PFSK-1 (cell line): ENCODE measurements around the gene IST1.

ENCODE experiments used
- FOXP2 ChIP-seq: optimal IDR thresholded peaks from 2 replicates; pipeline ENCODE3; 2011; ENCODE audit warnings: borderline replicate concordance, control low read depth, inconsistent platforms; ENCODE audit not compliant: insufficient read depth; ENCODE audit errors: extremely low read length, extremely low read depth
- POLR2AphosphoS5 ChIP-seq: IDR thresholded peaks from 2 replicates; pipeline ENCODE4 v1.6.1; 2012; ENCODE audit warnings: low read depth, mild to moderate bottlenecking, control low read depth, low read length, moderate library complexity
- REST ChIP-seq, 2 experiments: IDR thresholded peaks; 2 replicates each; pipeline versions ENCODE4 v1.6.1 to v1.8.0; 2011 to 2012; ENCODE audit warnings: low read depth in 2 of 2, low read length in 2 of 2, control low read depth in 1 of 2, inconsistent platforms in 1 of 2, mild to moderate bottlenecking in 1 of 2, moderate library complexity in 1 of 2; ENCODE audit not compliant: insufficient read depth in 1 of 2
- SIN3A ChIP-seq: IDR thresholded peaks from 2 replicates; pipeline ENCODE4 v1.6.1; 2012; ENCODE audit warnings: mild to moderate bottlenecking, low read length, moderate library complexity, borderline replicate concordance; ENCODE audit not compliant: insufficient read depth
- TAF1 ChIP-seq: IDR thresholded peaks from 2 replicates; pipeline ENCODE4 v1.6.1; 2012; ENCODE audit warnings: low read length, control low read depth, borderline replicate concordance; ENCODE audit not compliant: insufficient read depth

Gene IST1

GRCh38 chr16:71854369-71854948 is 40.9 kb upstream of the IST1 start:
- TF ChIP-seq REST (IDR thresholded peaks at IDR 0.05; ENCODE audit: insufficient read depth in 1 of 2, low read depth in 2 of 2, low read length in 2 of 2) (no peak), TAF1 (no peak), FOXP2 (no peak), POLR2AphosphoS5 (no peak), SIN3A (no peak)

- TF ChIP-seq POLR2AphosphoS5 (no peak), FOXP2 (no peak), SIN3A (no peak), REST (IDR thresholded peaks at IDR 0.05; ENCODE audit: insufficient read depth in 1 of 2, low read depth in 2 of 2, low read length in 2 of 2) (no peak), TAF1 (no peak)
Measured at GRCh38 chr16:71855937-71856662, 39.2 kb upstream of the IST1 start.

- TF ChIP-seq FOXP2: no peak
- no peak for TF ChIP-seq REST (IDR thresholded peaks at IDR 0.05; ENCODE audit: insufficient read depth in 1 of 2, low read depth in 2 of 2, low read length in 2 of 2)
- no peak for TF ChIP-seq SIN3A
- no peak for TF ChIP-seq POLR2AphosphoS5
- TF ChIP-seq TAF1: no peak
Measured at GRCh38 chr16:71859762-71860521, 35.4 kb upstream of the IST1 start.

- TF ChIP-seq FOXP2 (no peak), TAF1 (no peak), SIN3A (no peak), REST (IDR thresholded peaks at IDR 0.05; ENCODE audit: insufficient read depth in 1 of 2, low read depth in 2 of 2, low read length in 2 of 2) (no peak), POLR2AphosphoS5 (no peak)
Measured at GRCh38 chr16:71863995-71864394, 31.3 kb upstream of the IST1 start.
